ENCODE data around the gene GLRX5. TPM values are rescaled to one million over a fixed set of nuclear protein-coding genes. Genes with fewer than 3 reads are reported as not detected.

GLRX5 gene
- total RNA-seq, 1 donor from 2014 or later, result 39.4 TPM

DNA sequence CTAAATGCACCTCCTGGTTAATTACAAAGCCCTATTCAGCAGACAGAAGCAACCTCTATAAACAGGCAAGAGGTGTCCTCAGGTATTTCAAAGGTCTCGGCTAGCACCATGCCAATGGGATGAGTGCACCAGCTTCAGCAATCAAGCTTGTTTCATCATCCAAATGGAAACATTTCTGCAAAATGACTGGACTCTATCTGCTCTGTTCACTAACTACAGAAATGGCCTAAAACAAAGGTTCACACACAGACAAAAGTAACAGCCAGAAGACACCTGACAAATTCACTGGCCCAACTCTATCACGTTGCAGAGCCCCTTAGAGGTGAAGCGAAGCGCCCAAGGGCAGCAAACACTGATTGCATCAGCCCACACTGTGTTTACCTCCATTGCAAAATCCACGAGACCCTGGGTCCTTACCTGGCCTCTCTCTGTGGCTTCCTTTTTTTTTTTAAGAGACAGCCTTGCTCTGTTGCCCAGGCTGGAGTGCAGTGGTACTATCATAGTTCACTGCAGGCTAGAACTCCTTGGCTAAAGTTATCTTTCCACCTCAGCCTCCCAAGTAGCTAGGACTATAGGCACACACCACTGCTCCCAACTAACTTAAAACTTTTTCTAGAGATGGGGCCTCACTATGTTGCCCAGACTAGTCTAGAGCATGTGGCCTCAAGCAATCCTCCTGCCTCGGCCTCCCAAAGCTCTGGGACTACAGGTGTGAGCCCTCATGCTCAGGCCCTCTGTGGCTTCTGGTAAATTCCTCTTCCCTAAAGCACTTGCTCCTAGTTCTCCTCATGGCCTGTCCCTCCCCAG lies 9.9 kb upstream of the GLRX5 start:
- intact Hi-C loops (cut with micrococcal nuclease), result loop anchor here (5.0 kb wide), 1 partner anchor 1548 kb away; the partner anchor contains the start of gene ASB2
- no peak for DNase-seq (ENCODE audit: low spot score)
- Mint-ChIP-seq H3K27me3 (ENCODE audit: low read depth) (no peaks in the 10 kb centered on the region), H3K27ac (peak overlapping the region; percentile 96), H3K4me3 (ENCODE audit: low read depth) (no peak overlapping the region), H3K9me3 (no peaks in the 10 kb centered on the region), H3K36me3 (ENCODE audit: low read depth) (peaks cover 10% of the 10 kb centered on the region), H3K4me1 (ENCODE audit: low read depth) (peaks cover 70% of the 10 kb centered on the region)

DNA sequence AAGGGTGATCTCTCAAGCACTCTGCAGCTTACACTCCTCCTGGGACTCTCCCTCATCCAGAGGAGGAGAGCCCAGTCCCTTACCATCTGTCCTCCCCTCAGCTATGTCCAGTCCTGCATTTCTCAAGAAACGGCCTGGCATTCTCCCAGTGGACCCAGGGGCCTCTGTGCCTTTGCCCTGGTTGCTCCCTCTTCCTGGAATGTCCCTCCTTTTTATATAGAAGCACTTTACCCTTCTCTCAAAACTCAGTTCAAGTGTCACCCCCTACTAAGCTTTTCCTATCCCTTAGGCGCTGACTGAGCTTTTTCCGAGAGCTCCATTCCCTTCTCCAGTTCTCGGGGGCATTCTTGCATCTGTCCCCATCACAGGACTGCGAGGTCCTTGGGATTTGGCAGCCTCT lies 8.9 kb upstream of the GLRX5 start:
- H3K27ac Mint-ChIP-seq, result peak overlapping the region; percentile 96
- no peak overlapping the region for H3K4me3 Mint-ChIP-seq (ENCODE audit: low read depth)
- H3K36me3 Mint-ChIP-seq (ENCODE audit: low read depth), result peaks cover 20% of the 10 kb centered on the region
- peaks cover 74% of the 10 kb centered on the region for H3K4me1 Mint-ChIP-seq (ENCODE audit: low read depth)
- no peak for DNase-seq (ENCODE audit: low spot score)
- intact Hi-C loops (cut with micrococcal nuclease), result no loop called here
- H3K27me3 Mint-ChIP-seq (ENCODE audit: low read depth), result no peaks in the 10 kb centered on the region
- H3K9me3 Mint-ChIP-seq, result no peaks in the 10 kb centered on the region

DNA sequence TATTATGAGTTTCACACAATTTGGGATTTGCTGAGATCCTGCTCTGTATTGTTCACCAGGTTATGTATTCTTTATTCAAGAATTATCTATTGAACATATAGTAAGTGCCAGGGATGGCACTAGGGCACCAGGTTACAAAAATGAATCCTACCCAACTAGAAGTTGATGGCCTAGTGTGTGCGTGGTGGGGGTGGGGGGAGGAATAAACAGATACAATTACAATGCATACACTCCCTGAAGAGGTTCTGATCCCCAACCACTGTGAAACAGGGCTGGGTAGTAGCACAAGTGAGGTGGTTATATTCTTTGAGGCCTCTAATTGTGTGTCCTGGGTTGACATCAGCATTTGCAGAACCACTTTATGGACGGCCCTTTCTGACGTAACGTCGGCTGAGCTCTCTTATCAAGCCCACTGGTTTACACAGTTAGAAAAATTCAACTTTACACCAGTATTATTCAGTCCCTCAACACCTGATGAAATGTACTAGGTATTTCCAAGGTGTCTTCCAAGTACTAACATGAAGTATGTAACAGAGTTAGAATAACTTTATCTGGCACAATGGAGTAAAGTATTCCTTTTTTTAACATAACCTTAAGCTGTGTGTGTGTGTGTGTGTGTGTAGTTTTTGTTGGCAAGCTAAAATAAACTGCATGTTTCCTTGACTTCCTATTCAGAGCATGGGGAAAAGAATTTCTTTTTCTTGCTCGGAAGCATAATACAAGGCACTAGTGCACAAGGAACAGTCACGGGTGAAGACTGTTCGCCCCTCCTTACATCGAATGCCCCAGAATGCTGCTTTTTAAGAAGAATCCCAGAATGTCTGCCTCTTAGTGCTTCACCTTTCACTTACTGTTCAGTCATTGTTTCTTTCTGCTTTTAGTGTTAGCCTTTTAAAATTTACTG lies 8.1 kb upstream of the GLRX5 start:
- peak overlapping the region; percentile 96 for H3K27ac Mint-ChIP-seq
- peaks cover 27% of the 10 kb centered on the region for H3K36me3 Mint-ChIP-seq (ENCODE audit: low read depth)
- H3K9me3 Mint-ChIP-seq, result no peaks in the 10 kb centered on the region
- DNase-seq (ENCODE audit: low spot score), result no peak
- intact Hi-C loops (cut with micrococcal nuclease), result loop anchor here (1.0 kb wide), 2 partner anchors 11 to 84 kb away; no protein-coding TSS in a partner anchor
- H3K4me1 Mint-ChIP-seq (ENCODE audit: low read depth), result peaks cover 75% of the 10 kb centered on the region
- H3K27me3 Mint-ChIP-seq (ENCODE audit: low read depth), result no peaks in the 10 kb centered on the region
- no peak overlapping the region for H3K4me3 Mint-ChIP-seq (ENCODE audit: low read depth)

DNA sequence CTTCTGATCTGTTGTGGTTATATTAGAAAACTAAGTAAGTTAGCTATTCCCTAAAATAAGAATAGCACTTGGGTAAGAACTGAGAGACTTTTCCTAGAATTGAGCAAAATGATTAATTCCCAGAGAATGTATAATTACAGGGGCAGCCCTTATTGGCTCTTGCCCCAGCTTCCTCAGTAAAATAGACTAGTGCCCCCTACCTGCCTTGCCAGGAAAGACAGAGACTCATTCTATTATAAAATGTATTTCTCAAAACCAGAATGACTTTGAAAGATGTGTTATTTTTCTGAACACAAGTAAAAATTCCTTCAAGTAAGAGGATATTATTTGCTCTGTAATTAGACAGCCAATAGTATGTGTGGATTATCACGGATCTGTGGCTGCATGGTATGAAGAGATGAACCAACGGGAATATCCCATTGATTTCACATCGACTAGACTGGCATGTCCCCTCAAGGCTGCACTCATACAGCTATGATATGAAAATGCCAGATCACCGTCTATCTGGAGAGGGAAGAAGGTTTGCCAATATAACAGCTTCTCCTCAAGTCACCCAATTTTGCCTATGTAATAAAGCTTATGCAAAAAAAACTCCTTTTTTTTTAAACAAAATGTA lies 7.4 kb upstream of the GLRX5 start:
- intact Hi-C loops (cut with micrococcal nuclease), result loop anchor here (1.0 kb wide), 2 partner anchors 12 to 85 kb away; no protein-coding TSS in a partner anchor
- peaks cover 32% of the 10 kb centered on the region for H3K36me3 Mint-ChIP-seq (ENCODE audit: low read depth)
- no peaks in the 10 kb centered on the region for H3K9me3 Mint-ChIP-seq
- peaks cover 74% of the 10 kb centered on the region for H3K4me1 Mint-ChIP-seq (ENCODE audit: low read depth)
- DNase-seq (ENCODE audit: low spot score), result no peak
- no peak overlapping the region for H3K4me3 Mint-ChIP-seq (ENCODE audit: low read depth)
- H3K27me3 Mint-ChIP-seq (ENCODE audit: low read depth), result no peaks in the 10 kb centered on the region
- peak overlapping the region; percentile 84 for H3K27ac Mint-ChIP-seq

DNA sequence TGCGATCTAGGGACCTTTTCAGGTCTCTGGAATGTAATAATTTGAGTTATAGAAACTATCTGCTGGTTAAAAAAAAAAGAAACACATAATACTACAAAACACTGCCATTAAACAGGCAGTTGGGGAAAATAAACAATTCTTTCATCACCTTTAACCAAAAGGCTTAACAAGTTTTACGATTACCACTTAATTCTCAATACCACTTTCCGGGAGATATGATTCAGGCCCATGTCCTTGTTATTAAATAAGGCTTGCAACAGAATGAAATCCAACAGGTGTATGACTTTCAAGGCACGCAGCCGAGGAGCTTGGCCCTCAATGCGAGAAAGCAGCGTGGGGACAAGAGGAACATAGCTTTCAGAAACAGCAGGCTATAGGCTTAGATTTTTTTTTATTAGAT lies 5.6 kb upstream of the GLRX5 start:
- no peak for DNase-seq (ENCODE audit: low spot score)
- Mint-ChIP-seq H3K4me3 (ENCODE audit: low read depth) (no peak overlapping the region), H3K4me1 (ENCODE audit: low read depth) (peaks cover 63% of the 10 kb centered on the region), H3K27ac (no peak overlapping the region), H3K36me3 (ENCODE audit: low read depth) (peaks cover 47% of the 10 kb centered on the region), H3K27me3 (ENCODE audit: low read depth) (no peaks in the 10 kb centered on the region), H3K9me3 (no peaks in the 10 kb centered on the region)
- intact Hi-C loops (cut with micrococcal nuclease), result no loop called here

DNA sequence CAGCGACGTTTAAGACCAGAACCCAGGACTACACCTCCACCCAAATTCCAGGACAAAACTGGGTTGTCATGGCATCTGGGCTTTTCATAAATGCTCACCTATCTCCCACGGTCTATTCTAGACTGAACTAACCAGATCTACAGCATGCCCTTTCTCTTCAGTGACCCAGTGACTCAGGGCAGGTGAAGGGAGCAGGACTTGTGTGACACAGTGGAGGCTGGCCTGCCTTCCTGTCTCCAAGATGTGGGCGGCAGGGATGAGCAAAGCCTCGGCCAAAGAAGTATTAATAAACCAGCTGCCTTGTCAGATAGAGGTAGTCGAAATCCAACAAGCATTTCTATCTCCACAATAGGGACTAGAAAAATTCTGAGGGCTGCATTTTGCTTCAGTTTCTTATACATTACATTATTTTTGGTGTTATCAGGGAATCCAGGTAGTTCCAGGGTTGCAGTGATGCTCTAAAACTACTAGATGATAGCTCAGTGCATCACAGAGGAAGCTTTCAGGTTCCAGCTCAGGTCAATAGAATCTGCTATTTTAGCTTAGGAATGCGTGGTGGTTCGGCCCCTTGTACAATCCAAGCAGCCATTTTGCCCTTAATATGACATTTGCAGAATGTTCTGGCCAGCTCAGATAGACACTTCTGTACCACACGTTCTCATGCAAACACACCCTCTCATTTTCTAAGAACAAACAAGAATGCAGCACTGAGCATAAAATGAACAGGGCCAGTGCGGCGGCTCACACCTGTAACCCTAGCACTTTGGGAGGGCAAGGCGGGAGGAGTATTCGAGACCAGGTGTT lies 4.2 kb upstream of the GLRX5 start:
- Mint-ChIP-seq H3K27ac (peak overlapping the region; percentile 59), H3K9me3 (no peaks in the 10 kb centered on the region), H3K36me3 (ENCODE audit: low read depth) (peaks cover 50% of the 10 kb centered on the region), H3K27me3 (ENCODE audit: low read depth) (no peaks in the 10 kb centered on the region), H3K4me3 (ENCODE audit: low read depth) (peak overlapping the region; percentile 47), H3K4me1 (ENCODE audit: low read depth) (peaks cover 52% of the 10 kb centered on the region)
- intact Hi-C loops (cut with micrococcal nuclease), result no loop called here
- no peak for DNase-seq (ENCODE audit: low spot score)

DNA sequence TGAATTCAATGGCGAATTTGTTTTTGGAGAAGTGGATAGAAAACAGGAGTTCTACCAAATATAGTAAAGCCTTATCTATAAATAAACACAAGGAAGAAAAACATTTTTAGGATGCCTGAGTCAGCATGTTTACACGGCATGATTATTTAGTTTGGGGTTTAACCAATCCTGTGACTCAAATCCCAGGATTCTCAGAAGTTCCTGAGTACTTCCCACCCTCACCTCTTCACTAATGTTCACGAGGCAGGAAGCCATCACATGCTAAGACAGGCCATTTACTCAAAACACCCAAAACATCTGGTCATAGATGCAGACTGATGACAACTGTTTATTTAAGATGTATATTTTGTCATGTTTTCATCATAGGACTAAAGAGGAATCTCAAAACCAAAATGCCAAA lies 3.4 kb upstream of the GLRX5 start:
- DNase-seq (ENCODE audit: low spot score), result no peak
- Mint-ChIP-seq H3K36me3 (ENCODE audit: low read depth) (peaks cover 52% of the 10 kb centered on the region), H3K27ac (no peak overlapping the region), H3K4me3 (ENCODE audit: low read depth) (peak overlapping the region; percentile 26), H3K27me3 (ENCODE audit: low read depth) (no peaks in the 10 kb centered on the region), H3K9me3 (no peaks in the 10 kb centered on the region), H3K4me1 (ENCODE audit: low read depth) (peaks cover 52% of the 10 kb centered on the region)
- intact Hi-C loops (cut with micrococcal nuclease), result no loop called here

DNA sequence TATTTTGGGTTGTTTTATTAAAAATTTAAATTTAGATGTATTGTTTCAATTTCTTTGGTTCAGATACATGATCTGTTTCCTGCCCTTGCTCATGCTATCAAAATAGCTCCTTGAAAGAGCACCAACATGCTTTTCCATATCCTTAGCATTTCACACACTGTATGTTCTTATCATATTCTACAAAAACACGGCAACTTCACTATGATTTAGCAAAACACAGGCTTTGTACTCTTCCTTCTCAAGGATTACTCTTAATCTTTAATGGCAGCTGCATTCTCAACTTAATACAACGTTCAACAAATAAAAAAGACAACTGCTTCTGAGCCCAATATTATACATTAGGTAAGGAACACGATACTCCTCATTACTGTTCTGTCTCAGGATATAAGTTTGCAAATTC lies 2.9 kb upstream of the GLRX5 start:
- Mint-ChIP-seq H3K27ac (peak overlapping the region; percentile 39), H3K27me3 (ENCODE audit: low read depth) (no peaks in the 10 kb centered on the region), H3K4me1 (ENCODE audit: low read depth) (peaks cover 51% of the 10 kb centered on the region), H3K4me3 (ENCODE audit: low read depth) (peak overlapping the region; percentile 99), H3K36me3 (ENCODE audit: low read depth) (peaks cover 52% of the 10 kb centered on the region), H3K9me3 (no peaks in the 10 kb centered on the region)
- DNase-seq (ENCODE audit: low spot score), result no peak
- intact Hi-C loops (cut with micrococcal nuclease), result no loop called here

DNA sequence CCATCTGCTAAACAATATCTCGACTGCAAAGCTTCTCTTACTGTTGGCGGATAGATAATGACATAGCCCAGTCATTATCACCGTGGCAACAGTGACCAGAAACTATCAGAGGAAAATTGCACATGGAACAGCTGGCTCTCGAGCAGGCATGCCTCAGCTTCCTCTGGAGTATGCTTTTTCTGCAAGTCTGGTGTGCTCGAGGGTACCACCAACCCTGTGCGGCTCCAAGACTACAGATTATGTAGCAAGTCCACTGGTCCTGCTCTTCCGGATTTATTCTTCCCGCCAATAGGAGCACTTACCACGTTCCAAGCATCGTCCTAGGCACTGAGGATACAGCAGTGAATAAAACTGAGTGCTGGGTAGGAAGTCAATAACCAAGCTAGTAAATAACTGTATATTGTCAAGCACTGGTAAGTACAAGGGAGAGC lies 1.4 kb upstream of the GLRX5 start:
- H3K27me3 Mint-ChIP-seq (ENCODE audit: low read depth), result no peaks in the 10 kb centered on the region
- peak overlapping the region; percentile 99 for H3K4me3 Mint-ChIP-seq (ENCODE audit: low read depth)
- no peak for DNase-seq (ENCODE audit: low spot score)
- peak overlapping the region; percentile 92 for H3K27ac Mint-ChIP-seq
- no peaks in the 10 kb centered on the region for H3K9me3 Mint-ChIP-seq
- H3K36me3 Mint-ChIP-seq (ENCODE audit: low read depth), result peaks cover 52% of the 10 kb centered on the region
- intact Hi-C loops (cut with micrococcal nuclease), result no loop called here
- H3K4me1 Mint-ChIP-seq (ENCODE audit: low read depth), result peaks cover 52% of the 10 kb centered on the region

DNA sequence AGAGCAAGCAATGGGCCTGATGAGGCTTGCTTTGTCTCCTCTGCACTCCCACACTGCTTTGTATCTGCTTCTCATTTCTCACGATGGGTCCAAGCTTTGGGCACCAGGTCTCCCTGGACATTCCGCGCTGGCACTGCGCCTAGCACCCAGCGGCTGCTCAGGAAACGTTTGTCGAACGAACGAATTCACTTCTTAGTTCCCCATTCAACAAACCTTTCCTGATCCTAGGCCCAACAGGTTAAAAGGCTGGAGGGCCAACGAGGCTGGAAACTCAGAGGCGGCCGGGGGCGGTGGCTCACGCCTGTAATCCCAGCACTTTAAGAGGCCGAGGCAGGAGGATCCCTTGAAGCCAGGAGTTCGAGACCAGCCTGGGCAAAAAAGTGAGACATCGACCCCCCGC lies 1.0 kb upstream of the GLRX5 start:
- peak overlapping the region; percentile 99 for H3K4me3 Mint-ChIP-seq (ENCODE audit: low read depth)
- H3K27ac Mint-ChIP-seq, result peak overlapping the region; percentile 92
- no peak for DNase-seq (ENCODE audit: low spot score)
- intact Hi-C loops (cut with micrococcal nuclease), result loop anchor here (1.0 to 2.0 kb wide), 3 partner anchors 11 to 91 kb away; partner anchors contain the start of gene SYNE3
- H3K9me3 Mint-ChIP-seq, result no peaks in the 10 kb centered on the region
- H3K27me3 Mint-ChIP-seq (ENCODE audit: low read depth), result no peaks in the 10 kb centered on the region
- peaks cover 52% of the 10 kb centered on the region for H3K36me3 Mint-ChIP-seq (ENCODE audit: low read depth)
- peaks cover 56% of the 10 kb centered on the region for H3K4me1 Mint-ChIP-seq (ENCODE audit: low read depth)

DNA sequence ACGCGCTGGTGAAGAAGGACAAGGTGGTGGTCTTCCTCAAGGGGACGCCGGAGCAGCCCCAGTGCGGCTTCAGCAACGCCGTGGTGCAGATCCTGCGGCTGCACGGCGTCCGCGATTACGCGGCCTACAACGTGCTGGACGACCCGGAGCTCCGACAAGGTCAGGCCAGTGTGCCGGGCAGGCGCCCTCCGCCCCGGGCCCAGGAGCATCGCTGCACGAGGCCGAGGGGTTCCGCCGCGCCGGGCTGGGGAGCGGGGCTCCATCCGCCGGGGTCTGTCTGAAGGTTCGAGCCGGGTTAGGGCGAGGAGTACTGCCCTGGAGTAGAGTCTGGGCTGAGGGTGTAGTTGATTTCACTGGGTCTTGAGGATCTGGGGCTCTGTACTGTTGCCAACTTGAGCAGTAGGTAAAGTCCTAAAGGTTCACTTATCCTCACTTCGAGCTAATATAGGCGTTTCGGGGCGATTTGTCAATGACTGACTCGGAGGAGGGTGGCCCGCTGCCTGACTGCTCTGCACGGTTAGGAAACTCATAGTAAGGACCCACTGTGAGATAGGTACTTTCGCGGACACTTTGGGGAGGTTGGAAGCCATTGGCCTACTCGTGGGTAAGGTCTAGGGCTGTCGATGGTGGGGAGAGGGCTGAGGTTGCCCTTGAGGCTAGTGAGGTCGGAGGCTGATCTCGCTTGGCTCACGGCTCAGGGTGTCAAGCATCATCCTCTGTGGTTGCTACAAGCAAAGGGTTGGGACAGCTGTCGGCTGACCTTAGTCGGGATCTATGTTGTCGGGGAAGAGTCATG lies 574 bp downstream of the GLRX5 start:
- Mint-ChIP-seq H3K4me1 (ENCODE audit: low read depth) (peaks cover 48% of the 10 kb centered on the region), H3K9me3 (no peaks in the 10 kb centered on the region), H3K27me3 (ENCODE audit: low read depth) (no peaks in the 10 kb centered on the region), H3K4me3 (ENCODE audit: low read depth) (peak overlapping the region; percentile 98), H3K36me3 (ENCODE audit: low read depth) (peaks cover 39% of the 10 kb centered on the region), H3K27ac (peak overlapping the region; percentile 89)
- intact Hi-C loops (cut with micrococcal nuclease), result loop anchor here (2.0 kb wide), 1 partner anchor 93 kb away; no protein-coding TSS in a partner anchor
- DNase-seq (ENCODE audit: low spot score), result no peak
